ENCODE data around the gene TYROBP.

DNA sequence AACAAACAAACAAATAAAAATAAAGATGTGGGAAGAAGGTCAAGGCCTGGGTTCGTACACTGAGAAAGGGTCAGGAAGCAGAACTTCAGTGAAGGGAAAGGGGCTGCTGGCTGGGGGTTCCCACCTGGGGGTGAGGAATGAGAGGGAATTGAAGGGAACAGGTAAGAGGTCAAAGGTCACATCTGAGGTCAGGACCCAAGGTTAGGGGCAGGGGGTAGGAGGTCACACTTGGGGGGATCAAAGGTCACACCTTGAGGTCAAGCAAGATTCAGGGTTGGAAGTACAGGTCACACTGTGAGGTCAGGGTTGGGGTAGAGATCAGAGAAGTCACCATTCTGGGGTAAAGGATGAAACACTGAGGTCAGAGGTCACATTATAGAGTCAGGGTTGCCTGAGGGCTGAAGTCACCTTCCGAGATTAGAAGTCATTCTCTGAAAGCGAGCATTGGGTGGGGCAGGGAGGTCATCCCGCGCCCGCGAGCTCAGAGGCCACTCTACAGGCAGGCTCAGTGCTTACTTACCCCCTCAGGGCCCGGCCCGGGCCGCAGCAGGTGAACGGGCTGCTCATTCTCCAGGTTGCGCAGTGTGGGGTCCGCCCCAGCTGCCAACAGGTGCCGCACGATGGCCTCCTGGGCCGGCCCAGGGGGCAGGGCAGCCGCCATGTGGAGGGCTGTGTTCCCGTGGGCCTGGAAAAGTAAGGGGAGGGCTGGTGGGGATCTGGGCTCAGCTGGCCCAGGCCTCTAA, 18.6 kb downstream of the TYROBP start:
- no peak for TF ChIP-seq CTCF (conservative IDR thresholded peaks at IDR 0.05 in 1 of 2, IDR thresholded peaks at IDR 0.05 in 1 of 2; ENCODE audit: low read depth in 1 of 2, low read length in 2 of 2)
- no peak for TF ChIP-seq EZH2 (IDR thresholded peaks at IDR 0.05; ENCODE audit: low read length, missing control alignments)
